H1 (cell line): ENCODE data around the gene NLK.

Experiments
- CTCF ChIP-seq, 3 experiments: IDR thresholded peaks; 1 replicate in 2 of 3; 2 replicates in 1 of 3; pipeline versions ENCODE4 v1.5.1 to v1.6.1; 2011; ENCODE audit warnings: low read length in 3 of 3, mild to moderate bottlenecking in 3 of 3, inconsistent platforms in 2 of 3, low read depth in 1 of 3, moderate library complexity in 1 of 3; ENCODE audit not compliant: insufficient read depth in 1 of 3; ENCODE audit errors: control extremely low read depth in 1 of 3
- EP300 ChIP-seq, 2 experiments: IDR thresholded peaks; 1 replicate in 1 of 2; 2 replicates in 1 of 2; pipeline ENCODE4 v1.6.1; 2011 to 2012; ENCODE audit warnings: low read depth in 2 of 2, low read length in 2 of 2, mild to moderate bottlenecking in 2 of 2, borderline replicate concordance in 1 of 2, inconsistent platforms in 1 of 2, moderate library complexity in 1 of 2
- PHF8 ChIP-seq: fragments of 200-600 bp; sonication (generic); conservative IDR thresholded peaks from 2 replicates; pipeline ENCODE4 v1.7.1; 2012; ENCODE audit warnings: low read depth, mild to moderate bottlenecking, inconsistent platforms, low read length, moderate library complexity
- POLR2A ChIP-seq, 2 experiments: IDR thresholded peaks; 1 replicate in 1 of 2; 2 replicates in 1 of 2; pipeline ENCODE4 v1.6.1; 2011; ENCODE audit warnings: low read depth in 2 of 2, low read length in 2 of 2, mild to moderate bottlenecking in 2 of 2; ENCODE audit errors: control extremely low read depth in 1 of 2
- TAF1 ChIP-seq: IDR thresholded peaks from 2 replicates; pipeline ENCODE4 v1.6.1; 2011; ENCODE audit warnings: mild to moderate bottlenecking, low read depth, low read length
- TCF12 ChIP-seq: IDR thresholded peaks from 2 replicates; pipeline ENCODE4 v1.6.1; 2011; ENCODE audit warnings: low read depth, mild to moderate bottlenecking, low read length

DNA sequence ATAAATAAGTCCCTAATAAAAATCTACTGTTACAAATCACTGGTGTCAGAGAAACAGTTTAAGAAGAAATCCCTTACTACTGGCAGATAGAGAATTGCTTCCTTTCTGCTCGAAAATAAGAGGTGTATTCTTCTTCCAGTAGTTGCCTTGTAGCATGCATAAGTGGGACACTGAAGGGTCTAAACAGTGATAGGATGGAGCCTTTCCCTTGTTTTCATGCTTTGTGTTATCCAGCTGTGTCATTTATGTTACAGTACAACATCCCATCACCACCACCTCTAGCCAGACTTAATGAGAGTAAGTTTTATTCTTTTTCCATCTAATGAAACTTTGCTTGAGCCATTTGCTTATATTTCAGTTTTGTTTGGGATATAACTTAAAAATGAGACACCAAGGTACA is 54.3 kb downstream of the NLK start:
- no peak for TF ChIP-seq POLR2A (IDR thresholded peaks at IDR 0.05; ENCODE audit: control extremely low read depth in 1 of 2, low read depth in 2 of 2, low read length in 2 of 2)
- TF ChIP-seq TCF12, result no peak
- no peak for TF ChIP-seq TAF1
- TF ChIP-seq PHF8, result no peak
- no peak for TF ChIP-seq CTCF (IDR thresholded peaks at IDR 0.05; ENCODE audit: control extremely low read depth in 1 of 3, insufficient read depth in 1 of 3, low read depth in 1 of 3, low read length in 3 of 3)
- TF ChIP-seq EP300 (IDR thresholded peaks at IDR 0.05; ENCODE audit: borderline replicate concordance in 1 of 2, low read depth in 2 of 2, low read length in 2 of 2), result no peak
